IMR-90 (cell line): ENCODE data around the gene TROAP. TPM values are rescaled to one million over a fixed set of nuclear protein-coding genes. Genes with fewer than 3 reads are reported as not detected.

Source experiments
- ATAC-seq: fragments of 200-7000 bp; cut with Tn5 transposase; 2 replicates; pipeline ENCODE4 v1.9.1; 2020; ENCODE audit warnings: low read depth, mild to moderate bottlenecking, moderate library complexity
- BruUV-seq: library from RNA; stranded (reverse); fragments of 400-500 nt; replicated peaks from 2 replicates; lab custom pipeline; 2021; lab: Mats Ljungman, UMichigan
- CTCF ChIA-PET: fragments of 300-600 bp; formaldehyde crosslinking; extraction: SDS; loops from one replicate; lab custom pipeline; 2021; ENCODE audit warnings: antibody characterized with exemption; lab: Yijun Ruan, JAX
- POLR2A ChIA-PET: fragments of 300-600 bp; sonication (Branson Sonifier 250); formaldehyde crosslinking; loops from one replicate; lab custom pipeline; 2022; ENCODE audit warnings: antibody characterized with exemption; ENCODE audit not compliant: unreplicated experiment; lab: Charles Lee
- DNase-seq: peaks from one replicate; pipeline ENCODE4 v3.0.0; 2013
- H2AFZ ChIP-seq: replicated peaks from 2 replicates; pipeline ENCODE3; 2013; ENCODE audit warnings: low read length, mild to moderate bottlenecking; ENCODE audit not compliant: poor library complexity
- H2AK5ac ChIP-seq: 2 replicates; pipeline ENCODE4 v1.6.1; 2013; ENCODE audit warnings: low read depth, low read length, inconsistent platforms
- H2AK9ac ChIP-seq: replicated peaks from 2 replicates; pipeline ENCODE3; 2013; ENCODE audit warnings: mild to moderate bottlenecking, low read depth, low read length, moderate library complexity; ENCODE audit not compliant: poor library complexity
- H2BK120ac ChIP-seq: 2 replicates; pipeline ENCODE4 v1.6.1; 2013; ENCODE audit warnings: low read depth, low read length, inconsistent platforms
- H2BK15ac ChIP-seq: 3 replicates; pipeline ENCODE4 v1.6.1; 2013; ENCODE audit warnings: low read depth, low read length, inconsistent platforms
- H2BK20ac ChIP-seq: 2 replicates; pipeline ENCODE4 v1.6.1; 2013; ENCODE audit warnings: low read depth, mild to moderate bottlenecking, inconsistent platforms, low read length, moderate library complexity
- H2BK5ac ChIP-seq: 2 replicates; pipeline ENCODE4 v1.6.1; 2013; ENCODE audit warnings: mild to moderate bottlenecking, low read depth, low read length, inconsistent platforms; ENCODE audit not compliant: poor library complexity, severe bottlenecking
- H3K14ac ChIP-seq: replicated peaks from 2 replicates; pipeline ENCODE4 v1.6.1; 2013; ENCODE audit warnings: low read depth, low read length, inconsistent platforms
- H3K18ac ChIP-seq: 2 replicates; pipeline ENCODE4 v1.6.1; 2013; ENCODE audit warnings: low read depth, low read length, control low read depth
- H3K23ac ChIP-seq: 2 replicates; pipeline ENCODE4 v1.6.1; 2013; ENCODE audit warnings: low read depth, low read length, inconsistent platforms
- H3K27ac ChIP-seq: 2 replicates; pipeline ENCODE4 v1.5.1; 2013; ENCODE audit warnings: mild to moderate bottlenecking, control low read depth, low read length; ENCODE audit not compliant: insufficient read depth
- H3K27me3 ChIP-seq: 2 replicates; pipeline ENCODE4 v1.6.1; 2013; ENCODE audit warnings: low read length; ENCODE audit not compliant: control insufficient read depth, insufficient read depth
- H3K36me3 ChIP-seq: 2 replicates; pipeline ENCODE4 v1.6.1; 2013; ENCODE audit warnings: low read length, mixed read lengths; ENCODE audit not compliant: control insufficient read depth, insufficient read depth
- H3K4ac ChIP-seq: 2 replicates; pipeline ENCODE4 v1.6.1; 2013; ENCODE audit warnings: low read depth, low read length, inconsistent platforms
- H3K4me1 ChIP-seq: 2 replicates; pipeline ENCODE4 v1.6.1; 2013; ENCODE audit warnings: low read length, mixed read lengths; ENCODE audit not compliant: control insufficient read depth, insufficient read depth
- H3K4me2 ChIP-seq: 2 replicates; pipeline ENCODE4 v1.6.1; 2013; ENCODE audit warnings: low read depth, mild to moderate bottlenecking, control low read depth, low read length, moderate library complexity
- H3K4me3 ChIP-seq: 2 replicates; pipeline ENCODE4 v1.5.1; 2013; ENCODE audit warnings: low read depth, mild to moderate bottlenecking, control low read depth, low read length, moderate library complexity; ENCODE audit not compliant: insufficient read depth
- H3K56ac ChIP-seq: 2 replicates; pipeline ENCODE4 v1.6.1; 2013; ENCODE audit warnings: low read length, inconsistent platforms; ENCODE audit not compliant: insufficient read depth; ENCODE audit errors: extremely low read depth
- H3K79me1 ChIP-seq, 2 experiments: 2 replicates each; pipeline ENCODE4 v1.6.1; 2013; ENCODE audit warnings: low read length in 2 of 2, inconsistent platforms in 1 of 2, low read depth in 1 of 2
- H3K9ac ChIP-seq: 2 replicates; pipeline ENCODE4 v1.6.1; 2013; ENCODE audit warnings: low read depth, low read length, control low read depth
- H3K9me1 ChIP-seq: 2 replicates; pipeline ENCODE4 v1.6.1; 2013; ENCODE audit warnings: low read length, inconsistent platforms; ENCODE audit not compliant: insufficient read depth
- H3K9me3 ChIP-seq: 2 replicates; pipeline ENCODE4 v1.6.1; 2013; ENCODE audit warnings: low read length; ENCODE audit not compliant: control insufficient read depth, insufficient read depth
- H4K20me1 ChIP-seq: 2 replicates; pipeline ENCODE4 v1.6.1; 2013; ENCODE audit warnings: low read length, inconsistent platforms; ENCODE audit not compliant: insufficient read depth
- H4K5ac ChIP-seq: 2 replicates; pipeline ENCODE4 v1.6.1; 2013; ENCODE audit warnings: mild to moderate bottlenecking, low read depth, low read length, control low read depth
- H4K8ac ChIP-seq, 2 experiments: 2 replicates each; pipeline ENCODE4 v1.6.1; 2013; ENCODE audit warnings: low read depth in 2 of 2, low read length in 2 of 2, control low read depth in 1 of 2, inconsistent platforms in 1 of 2
- H4K91ac ChIP-seq: 2 replicates; pipeline ENCODE4 v1.6.1; 2013; ENCODE audit warnings: low read depth, low read length, inconsistent platforms; ENCODE audit not compliant: insufficient read depth
- BHLHE40 ChIP-seq: fragments of 150-350 bp; IDR thresholded peaks from 2 replicates; pipeline ENCODE4 v1.6.1; 2016; ENCODE audit warnings: mild to moderate bottlenecking, low read depth, low read length
- CEBPB ChIP-seq: IDR thresholded peaks from 2 replicates; pipeline ENCODE4 v1.6.1; 2012; ENCODE audit warnings: low read depth, low read length, improper control_type of control experiment
- CHD1 ChIP-seq: IDR thresholded peaks from 2 replicates; pipeline ENCODE4 v1.6.1; 2012; ENCODE audit warnings: low read depth, low read length, improper control_type of control experiment
- ELK1 ChIP-seq: fragments of 150-350 bp; IDR thresholded peaks from 2 replicates; pipeline ENCODE4 v1.6.1; 2016; ENCODE audit warnings: low read depth, mild to moderate bottlenecking, low read length, moderate library complexity, borderline replicate concordance
- MAZ ChIP-seq: IDR thresholded peaks from 2 replicates; pipeline ENCODE4 v1.6.1; 2012; ENCODE audit warnings: low read depth, mild to moderate bottlenecking, low read length, improper control_type of control experiment, moderate library complexity, borderline replicate concordance
- MXI1 ChIP-seq: IDR thresholded peaks from 2 replicates; pipeline ENCODE4 v1.6.1; 2012; ENCODE audit warnings: low read depth, mild to moderate bottlenecking, low read length, moderate library complexity, borderline replicate concordance
- POLR2A ChIP-seq: IDR thresholded peaks from 2 replicates; pipeline ENCODE4 v1.6.1; 2012; ENCODE audit warnings: mild to moderate bottlenecking, low read depth, low read length
- RAD21 ChIP-seq: IDR thresholded peaks from 2 replicates; pipeline ENCODE4 v1.6.1; 2012; ENCODE audit warnings: low read length, improper control_type of control experiment
- RCOR1 ChIP-seq: IDR thresholded peaks from 2 replicates; pipeline ENCODE4 v1.6.1; 2012; ENCODE audit warnings: mild to moderate bottlenecking, low read length, improper control_type of control experiment; ENCODE audit not compliant: insufficient replicate concordance
- SMC3 ChIP-seq: fragments of 150-350 bp; IDR thresholded peaks from 2 replicates; pipeline ENCODE4 v1.6.1; 2016; ENCODE audit warnings: low read depth, mild to moderate bottlenecking, antibody characterized with exemption, low read length, moderate library complexity
- WGBS, 2 experiments: methylation state at CpG; one replicate each; pipeline versions ENCODE4 v1.1.5 to v1.1.7; 2013; ENCODE audit warnings: missing lambda C conversion rate in 2 of 2; ENCODE audit not compliant: insufficient read length in 1 of 2; ENCODE audit errors: extremely low coverage in 2 of 2; 5-methylcytosine and 5-hydroxymethylcytosine counted together
- dilution Hi-C: fragments of 300-500 bp; cut with HindIII; formaldehyde crosslinking; loops from one replicate; pipeline ENCODE4 v1.14.3; 2018; ENCODE audit warnings: low sequenced_read_pairs; ENCODE audit not compliant: unreplicated experiment
- in situ Hi-C: fragments of 300-500 bp; cut with MboI; formaldehyde crosslinking; loops from 3 replicates; pipeline ENCODE4 v1.14.3; 2019; ENCODE audit warnings: low sequenced_read_pairs, inconsistent platforms, mixed read lengths
- intact Hi-C: fragments of 100-400 bp; cut with micrococcal nuclease; formaldehyde crosslinking; loops from 2 replicates; pipeline ENCODE4 v1.10.0; 2022
- polyA plus RNA-seq, 3 experiments: library from polyadenylated mRNA; depleted of rRNA; stranded (reverse); fragments of >200 nt; gene quantifications; 2 replicates each; pipeline ENCODE4 v1.2.3, GENCODE V29; 2012; ENCODE audit warnings: low replicate concordance in 1 of 3
- total RNA-seq: library from RNA; depleted of rRNA; stranded (reverse); fragments of >200 nt; gene quantifications from 2 replicates; pipeline ENCODE4 v1.2.3, GENCODE V29; 2012
- TF ChIP-seq, protein P1 (sequence below): conservative IDR thresholded peaks from 2 replicates; pipeline ENCODE4 v1.5.1; 2012; ENCODE audit warnings: mild to moderate bottlenecking, low read depth, low read length, improper control_type of control experiment

The TROAP gene
- total and polyA plus RNA-seq, 2 of the 4 experiments (the other 2 are of a cell fraction): 21.5 to 29.3 TPM

- Histone ChIP-seq H2AK9ac (peak overlapping the region; percentile 73), H4K5ac (no peak overlapping the region), H3K36me3 (no peaks in the 10 kb centered on the region), H2AFZ (peak overlapping the region; percentile 92), H3K79me1 (peaks cover 5 to 17% of the 10 kb centered on the region in 2 experiments; a peak in 2 of 4 replicates), H3K27me3 (peaks cover 58% of the 10 kb centered on the region), H2BK20ac (no peak overlapping the region), H3K9me1 (peaks cover 8% of the 10 kb centered on the region; the same call in 1 of the 2 replicates), H3K9me3 (no peaks in the 10 kb centered on the region), H3K14ac (no peak overlapping the region), H2AK5ac (no peak overlapping the region), H3K4me3 (peak overlapping the region; percentile 32; the same call in 1 of the 2 replicates), H2BK5ac (no peak overlapping the region), H4K8ac (no peak overlapping the region), H4K20me1 (0 out of 2 replicates have a peak, but pooled peaks cover 5% of the 10 kb centered on the region), H3K4ac (no peak overlapping the region), H3K56ac (no peak overlapping the region), H3K23ac (no peak overlapping the region), H3K27ac (no peak overlapping the region), H3K18ac (no peak overlapping the region), H4K91ac (no peak overlapping the region), H3K9ac (no peak overlapping the region), H3K4me2 (peak overlapping the region; percentile 87), H2BK15ac (no peak overlapping the region), H2BK120ac (no peak overlapping the region), H3K4me1 (peaks cover 20% of the 10 kb centered on the region)
- POLR2A ChIA-PET: no interaction called here
- no TSS peak for BruUV-seq
- dilution Hi-C loops (no loop called here), in situ Hi-C loops (no loop called here), intact Hi-C loops (no loop called here)
- TF ChIP-seq MAZ (no peak), RCOR1 (no peak), SMC3 (no peak), POLR2A (no peak), MXI1 (no peak), BHLHE40 (no peak), CHD1 (no peak), ELK1 (no peak), CEBPB (no peak), RAD21 (no peak)
- TF ChIP-seq, protein P1, sequence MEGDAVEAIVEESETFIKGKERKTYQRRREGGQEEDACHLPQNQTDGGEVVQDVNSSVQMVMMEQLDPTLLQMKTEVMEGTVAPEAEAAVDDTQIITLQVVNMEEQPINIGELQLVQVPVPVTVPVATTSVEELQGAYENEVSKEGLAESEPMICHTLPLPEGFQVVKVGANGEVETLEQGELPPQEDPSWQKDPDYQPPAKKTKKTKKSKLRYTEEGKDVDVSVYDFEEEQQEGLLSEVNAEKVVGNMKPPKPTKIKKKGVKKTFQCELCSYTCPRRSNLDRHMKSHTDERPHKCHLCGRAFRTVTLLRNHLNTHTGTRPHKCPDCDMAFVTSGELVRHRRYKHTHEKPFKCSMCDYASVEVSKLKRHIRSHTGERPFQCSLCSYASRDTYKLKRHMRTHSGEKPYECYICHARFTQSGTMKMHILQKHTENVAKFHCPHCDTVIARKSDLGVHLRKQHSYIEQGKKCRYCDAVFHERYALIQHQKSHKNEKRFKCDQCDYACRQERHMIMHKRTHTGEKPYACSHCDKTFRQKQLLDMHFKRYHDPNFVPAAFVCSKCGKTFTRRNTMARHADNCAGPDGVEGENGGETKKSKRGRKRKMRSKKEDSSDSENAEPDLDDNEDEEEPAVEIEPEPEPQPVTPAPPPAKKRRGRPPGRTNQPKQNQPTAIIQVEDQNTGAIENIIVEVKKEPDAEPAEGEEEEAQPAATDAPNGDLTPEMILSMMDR: no peak
- 6% methylated on average over 24 of the region's 61 CpGs; no CpG with 5 or more reads in 1 of the 2 experiments for WGBS, 2 experiments
- CTCF ChIA-PET: interaction anchor here (0.6 to 2.7 kb wide), 4 partner anchors 13 to 234 kb away, joined by 3 to 13 read pairs (median 5); no protein-coding TSS in a partner anchor
- ATAC-seq (no peak), DNase-seq (no peak)
Measured at GRCh38 chr12:49345825-49346658, 23.0 kb downstream of the TROAP start.
